ENCODE measurements around the gene SYNC. TPM values are rescaled to one million over a fixed set of nuclear protein-coding genes. Genes with fewer than 3 reads are reported as not detected.

Gene SYNC
- total and polyA plus RNA-seq, 10 of the 15 experiments (the other 5 are each of a cell fraction or from before 2014, with no cell fraction given), result 0.04 to 0.12 (median 0.05) TPM; not detected in 7

GRCh38 chr1:32741059-32741412, 38.5 kb upstream of the SYNC start:
- POLR2A ChIA-PET, result no interaction called here
- 0 out of 2 replicates have a peak overlapping the region, but pooled peaks have one; percentile 10 for H3K9ac ChIP-seq (ENCODE audit: control insufficient read depth, insufficient read depth, low read length)
- no peak overlapping the region for H3K27ac ChIP-seq (ENCODE audit: control insufficient read depth, insufficient read depth)
- SMC1A ChIA-PET (ENCODE audit: uncharacterized antibody, unreplicated experiment), result no interaction called here
- H3K27me3 ChIP-seq (replicated peaks in 1 of 2; ENCODE audit: control insufficient read depth in 2 of 2, insufficient read depth in 2 of 2, low read length in 1 of 2), result peaks cover 5 to 11% of the 10 kb centered on the region in 2 experiments
- H3K4me2 ChIP-seq (ENCODE audit: control insufficient read depth, insufficient read depth), result peak overlapping the region; percentile 52
- WGBS (ENCODE audit: insufficient coverage, insufficient replicate concordance, low lambda C conversion rate, missing lambda C conversion rate), result 55% methylated on average over 10 of the region's 10 CpGs
- FAIRE-seq, result no peak
- H3K79me2 ChIP-seq (ENCODE audit: control insufficient read depth, insufficient read depth, low read length), result no peaks in the 10 kb centered on the region
- no TSS peak for BruUV-seq (replicated peaks)
- intact Hi-C loops (cut with micrococcal nuclease; ENCODE audit: unreplicated experiment) (no loop called here), in situ Hi-C loops (cut with MboI) (no loop called here)
- H2AFZ ChIP-seq (ENCODE audit: control insufficient read depth, low read depth, low read length), result no peak overlapping the region
- CTCF ChIA-PET, result interaction anchor here (0.6 kb wide), 1 partner anchor 38 kb away, joined by 3 read pairs; no protein-coding TSS in a partner anchor
- RAD21 ChIA-PET (ENCODE audit: unreplicated experiment), result no interaction called here
- ATAC-seq, result no peak
- DNase-seq (ENCODE audit: low read depth, low spot score), result no peak
- H3K4me3 ChIP-seq, result peak overlapping the region; percentile 50; the same call in 1 of the 2 replicates
- TF ChIP-seq ZBTB4 (CRISPR knock-in tag; IDR thresholded peaks at IDR 0.05) (no peak), CHD4 (IDR thresholded peaks at IDR 0.05) (no peak), MXI1 (IDR thresholded peaks at IDR 0.05; ENCODE audit: low read depth, low read length) (no peak), EP300 (IDR thresholded peaks at IDR 0.05; ENCODE audit: borderline replicate concordance in 1 of 2, control insufficient read depth in 1 of 2, low read depth in 2 of 2, low read length in 2 of 2) (no peak)
- no peaks in the 10 kb centered on the region for H3K36me3 ChIP-seq (ENCODE audit: control insufficient read depth in 2 of 2, insufficient read depth in 2 of 2, low read length in 1 of 2)
- H4K20me1 ChIP-seq (ENCODE audit: control insufficient read depth, insufficient read depth), result no peaks in the 10 kb centered on the region
- no peaks in the 10 kb centered on the region for H3K9me3 ChIP-seq (replicated peaks; ENCODE audit: control insufficient read depth, insufficient read depth, low read length)
- H3K4me1 ChIP-seq (ENCODE audit: control insufficient read depth, insufficient read depth, low read length), result no peaks in the 10 kb centered on the region

Data from GM12878 (cell line).